Measurements from ENCODE around the gene ATP11A. TPM values are rescaled to one million over a fixed set of nuclear protein-coding genes. Genes with fewer than 3 reads are reported as not detected.
"Not testable (repeated sequence)": the region's sequence is repeated elsewhere in the genome, so short reads cannot be mapped to it uniquely, and the experiment has no call there.

The ATP11A gene
- total RNA-seq, 1 donor from 2014 or later = 75.6 TPM

GRCh38 chr13:112872657-112873631 is 183.1 kb downstream of the ATP11A start:
- intact Hi-C loops (cut with DNase I) = loop anchor here (10.0 kb wide), 1 partner anchor 228 kb away; no protein-coding TSS in a partner anchor
- peak; percentile 28 for DNase-seq (ENCODE audit: low spot score)
- not testable (repeated sequence) for ATAC-seq

GRCh38 chr13:112873851-112874750 is 184.3 kb downstream of the ATP11A start:
- ATAC-seq (peak; percentile 92), DNase-seq (ENCODE audit: low spot score) (peak; percentile 90)
- intact Hi-C loops (cut with DNase I) = loop anchor here (10.0 kb wide), 1 partner anchor 229 kb away; no protein-coding TSS in a partner anchor

GRCh38 chr13:112874751-112875300 is 185.0 kb downstream of the ATP11A start:
- DNase-seq (ENCODE audit: low spot score) = no peak

GRCh38 chr13:112875627-112876026 is 185.8 kb downstream of the ATP11A start:
- intact Hi-C loops (cut with DNase I) = loop anchor here (10.0 kb wide), 1 partner anchor 231 kb away; no protein-coding TSS in a partner anchor
- DNase-seq (ENCODE audit: low spot score) (no peak), ATAC-seq (no peak)

More at GRCh38 chr13:112874751-112875300, 185.0 kb downstream of the ATP11A start:
- peak; percentile 3 for ATAC-seq
- intact Hi-C loops (cut with DNase I) = loop anchor here (10.0 kb wide), 1 partner anchor 230 kb away; no protein-coding TSS in a partner anchor

GRCh38 chr13:112876305-112877000 is 186.6 kb downstream of the ATP11A start:
- ATAC-seq (no peak), DNase-seq (ENCODE audit: low spot score) (no peak)
- intact Hi-C loops (cut with DNase I) = loop anchor here (10.0 kb wide), 1 partner anchor 232 kb away; no protein-coding TSS in a partner anchor

- no peak for ATAC-seq
- DNase-seq (ENCODE audit: low spot score) = no peak
Measured at GRCh38 chr13:112877066-112877465, 187.2 kb downstream of the ATP11A start.

GRCh38 chr13:112877539-112877938 is 187.7 kb downstream of the ATP11A start:
- intact Hi-C loops (cut with DNase I) = loop anchor here (10.0 kb wide), 1 partner anchor 233 kb away; no protein-coding TSS in a partner anchor

More at GRCh38 chr13:112877066-112877465, 187.2 kb downstream of the ATP11A start:
- intact Hi-C loops (cut with DNase I) = loop anchor here (10.0 kb wide), 1 partner anchor 232 kb away; no protein-coding TSS in a partner anchor

GRCh38 chr13:112877976-112878955 is 188.4 kb downstream of the ATP11A start:
- intact Hi-C loops (cut with DNase I) = loop anchor here (10.0 kb wide), 1 partner anchor 233 kb away; no protein-coding TSS in a partner anchor
- no peak for DNase-seq (ENCODE audit: low spot score)
- no peak for ATAC-seq

More at GRCh38 chr13:112877539-112877938, 187.7 kb downstream of the ATP11A start:
- no peak for ATAC-seq
- DNase-seq (ENCODE audit: low spot score) = no peak

GRCh38 chr13:112879283-112879833 is 189.5 kb downstream of the ATP11A start:
- DNase-seq (ENCODE audit: low spot score) (no peak), ATAC-seq (no peak)
- intact Hi-C loops (cut with DNase I) = loop anchor here (10.0 kb wide), 1 partner anchor 235 kb away; no protein-coding TSS in a partner anchor

GRCh38 chr13:112880221-112880641 is 190.4 kb downstream of the ATP11A start:
- ATAC-seq = no peak
- intact Hi-C loops (cut with DNase I) = no loop called here
- no peak for DNase-seq (ENCODE audit: low spot score)

- no peak for DNase-seq (ENCODE audit: low spot score)
- intact Hi-C loops (cut with DNase I) = no loop called here
- no peak for ATAC-seq
Measured at GRCh38 chr13:112880976-112881540, 191.2 kb downstream of the ATP11A start.

GRCh38 chr13:112881656-112882554 is 192.1 kb downstream of the ATP11A start:
- intact Hi-C loops (cut with DNase I) = no loop called here
- DNase-seq (ENCODE audit: low spot score) (no peak), ATAC-seq (no peak)

- DNase-seq (ENCODE audit: low spot score) (no peak), ATAC-seq (no peak)
- intact Hi-C loops (cut with DNase I) = no loop called here
Measured at GRCh38 chr13:112882555-112883024, 192.8 kb downstream of the ATP11A start.

- no peak for ATAC-seq
Measured at GRCh38 chr13:112883241-112883945, 193.6 kb downstream of the ATP11A start.

More at GRCh38 chr13:112883241-112883945, 193.6 kb downstream of the ATP11A start:
- no peak for DNase-seq (ENCODE audit: low spot score)
- intact Hi-C loops (cut with DNase I) = no loop called here
